Fibroblast of villous mesenchyme (primary cell): ENCODE data around the gene HCAR1. TPM values are rescaled to one million over a fixed set of nuclear protein-coding genes. Genes with fewer than 3 reads are reported as not detected.
"Not testable (repeated sequence)": the region's sequence is repeated elsewhere in the genome, so short reads cannot be mapped to it uniquely, and the experiment has no call there.

Source experiments
- DNase-seq: peaks from one replicate; pipeline ENCODE4 v3.0.0-alpha.2; 2010; ENCODE audit warnings: low read depth
- H3K4me3 ChIP-seq: 2 replicates; pipeline ENCODE4 v1.5.1; 2011; ENCODE audit warnings: low read depth, mild to moderate bottlenecking, low read length
- CTCF ChIP-seq: IDR thresholded peaks from 2 replicates; pipeline ENCODE4 v1.5.1; 2012; ENCODE audit warnings: low read depth, mild to moderate bottlenecking, low read length; ENCODE audit not compliant: insufficient read depth
- total RNA-seq: library from RNA; depleted of rRNA; stranded (reverse); fragments of >200 nt; gene quantifications from 2 replicates; pipeline ENCODE4 v1.2.3, GENCODE V29; 2012

The HCAR1 gene, protein sequence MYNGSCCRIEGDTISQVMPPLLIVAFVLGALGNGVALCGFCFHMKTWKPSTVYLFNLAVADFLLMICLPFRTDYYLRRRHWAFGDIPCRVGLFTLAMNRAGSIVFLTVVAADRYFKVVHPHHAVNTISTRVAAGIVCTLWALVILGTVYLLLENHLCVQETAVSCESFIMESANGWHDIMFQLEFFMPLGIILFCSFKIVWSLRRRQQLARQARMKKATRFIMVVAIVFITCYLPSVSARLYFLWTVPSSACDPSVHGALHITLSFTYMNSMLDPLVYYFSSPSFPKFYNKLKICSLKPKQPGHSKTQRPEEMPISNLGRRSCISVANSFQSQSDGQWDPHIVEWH
- 0.43 and 0.97 TPM in 2 replicates for total RNA-seq

GRCh38 chr12:122730215-122731014 lies at the start of gene HCAR1:
Gene HCAR1, minus strand, starts transcription at chr12:122730844. Its CDS starts 505 bp downstream, at chr12:122730339.
- peak; percentile 57 for DNase-seq
- H3K4me3 ChIP-seq = peak within 1 kb of the TSS; percentile 48

DNA sequence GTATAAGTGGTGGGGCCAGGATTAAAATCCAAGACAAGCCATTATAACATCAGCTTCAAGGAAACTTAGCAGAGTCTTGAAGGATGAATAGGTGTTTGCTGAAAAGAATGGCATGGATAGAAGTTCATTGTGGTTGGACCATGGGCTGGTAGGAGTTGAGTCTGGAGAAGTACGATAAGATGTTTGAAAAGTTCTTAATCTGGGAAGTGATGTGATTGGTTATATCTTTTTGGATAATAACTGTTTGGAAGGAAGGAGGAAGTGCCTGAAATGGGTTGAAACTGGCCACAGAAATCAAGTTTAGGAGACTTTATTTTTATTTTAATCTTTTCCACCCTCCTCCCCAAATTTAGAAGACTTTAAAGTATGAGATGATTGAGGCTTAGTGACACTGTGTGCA lies 26.9 kb upstream of the HCAR1 start:
- no peak overlapping the region for H3K4me3 ChIP-seq
- no peak for DNase-seq
- TF ChIP-seq CTCF = no peak

More at GRCh38 chr12:122730215-122731014, at the start of gene HCAR1:
- peak; percentile 29 for TF ChIP-seq CTCF

DNA sequence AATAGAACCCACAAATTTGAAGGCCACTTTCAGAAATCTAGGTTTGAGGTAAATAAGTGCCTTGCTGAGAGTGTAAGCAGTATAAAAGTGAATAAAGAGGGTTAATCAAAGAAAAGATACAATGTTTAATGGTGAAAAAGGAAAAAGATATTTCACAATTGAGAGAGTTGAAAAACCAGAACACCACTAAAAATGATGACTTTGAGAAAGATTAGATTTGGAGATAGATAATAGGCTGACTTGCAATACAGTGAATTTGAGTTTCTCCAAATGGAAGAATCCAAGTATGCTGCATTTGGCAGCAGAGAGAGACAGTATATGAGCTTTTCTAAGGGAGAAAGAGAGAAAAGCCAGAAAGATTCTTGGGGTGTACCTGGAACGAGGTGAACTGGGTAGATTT lies 24.1 kb upstream of the HCAR1 start:
- TF ChIP-seq CTCF = no peak
- DNase-seq = no peak
- H3K4me3 ChIP-seq = no peak overlapping the region

- no peak for DNase-seq
- peak overlapping the region; percentile 71 for H3K4me3 ChIP-seq
- no peak for TF ChIP-seq CTCF
Observed at GRCh38 chr12:122753319-122753650, 22.6 kb upstream of the HCAR1 start.

DNA sequence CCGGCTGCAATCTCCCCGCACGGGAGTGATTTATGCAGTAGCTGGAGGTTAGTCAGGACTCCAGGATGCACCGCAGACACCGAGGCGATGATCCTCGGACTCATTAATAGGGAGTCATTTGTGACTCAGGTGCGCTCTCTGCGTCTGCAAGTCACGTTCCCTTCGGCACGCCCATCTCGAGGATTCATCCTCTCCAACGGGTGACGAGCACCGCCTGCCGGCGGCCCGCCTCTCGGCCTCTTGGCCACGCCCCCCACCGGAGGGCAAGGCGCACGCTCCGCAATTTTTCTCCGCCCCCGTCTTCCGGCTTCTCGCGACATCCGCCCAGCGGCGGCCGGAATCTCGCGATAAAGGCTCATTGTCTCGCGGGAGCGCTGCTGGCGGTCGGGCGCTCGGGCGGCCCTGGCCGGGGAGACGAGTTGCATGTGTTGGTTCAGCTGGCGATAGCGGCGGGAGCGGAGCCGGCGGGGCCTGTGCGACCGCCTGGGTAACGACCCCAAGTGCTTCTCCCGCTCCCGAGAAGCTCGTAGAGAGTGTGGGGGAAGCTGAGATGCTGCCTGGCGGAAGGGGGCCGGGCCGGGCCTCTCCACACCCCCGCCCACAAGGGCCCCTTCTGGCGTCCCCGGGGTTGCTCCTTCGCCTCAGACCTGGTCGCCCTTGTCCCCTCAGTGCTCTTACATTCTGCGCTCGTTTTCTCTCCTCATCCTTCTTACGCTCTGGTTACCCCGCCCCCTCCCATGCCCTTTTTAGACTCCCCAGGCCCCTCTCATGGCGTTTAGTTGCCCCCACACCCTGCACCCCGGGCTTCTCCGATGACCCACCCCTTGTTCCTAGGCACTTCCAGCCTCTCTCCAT lies 22.0 kb upstream of the HCAR1 start, which contains the start of gene DENR:
Gene DENR (plus strand): TSS at position 361 of the 855 bp plus-strand sequence. CDS start 878 bp downstream, outside the sequence.
- peak within 1 kb of the TSS; percentile 71 for H3K4me3 ChIP-seq
- peak; percentile 97 for DNase-seq
- peak; percentile 91 for TF ChIP-seq CTCF

DNA sequence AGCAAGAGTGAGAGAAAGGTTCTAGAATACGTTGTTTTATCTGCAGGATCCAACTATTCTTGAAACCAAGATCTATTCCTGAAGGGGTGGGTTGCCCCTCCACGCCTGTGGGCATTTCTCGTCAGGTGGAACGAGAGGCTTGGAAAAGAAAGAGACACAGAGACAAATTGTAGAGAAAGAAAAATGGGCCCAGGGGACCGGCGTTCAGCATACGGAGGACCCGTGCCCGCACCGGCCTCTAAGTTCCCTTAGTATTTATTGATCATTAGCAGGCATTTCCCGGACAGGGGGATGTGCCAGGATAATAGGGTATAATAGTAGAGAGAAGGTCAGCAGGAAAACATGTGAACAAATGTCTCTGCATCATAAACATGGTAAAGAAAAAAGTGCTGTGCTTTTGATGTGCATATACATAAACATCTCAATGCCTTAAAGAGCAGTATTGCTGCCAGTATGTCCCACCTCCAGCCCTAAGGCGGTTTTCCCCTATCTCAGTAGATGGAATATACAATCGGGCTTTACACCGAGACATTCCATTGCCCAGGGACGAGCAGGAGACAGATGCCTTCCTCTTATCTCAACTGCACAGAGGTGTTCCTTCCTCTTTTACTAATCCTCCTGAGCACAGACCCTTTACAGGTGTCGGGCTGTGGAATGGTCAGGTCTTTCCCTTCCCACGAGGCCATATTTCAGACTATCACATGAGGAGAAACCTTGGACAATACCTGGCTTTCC lies 20.3 kb upstream of the HCAR1 start:
- DNase-seq, H3K4me3 ChIP-seq: not testable (repeated sequence)
